GM21360 (cell line): ENCODE data around the gene PPP1R12B.
"Not testable (repeated sequence)": the region's sequence is repeated elsewhere in the genome, so short reads cannot be mapped to it uniquely, and the experiment has no call there.

Source experiments
- ATAC-seq: cut with Tn5 transposase; IDR thresholded peaks from one replicate; pipeline ENCODE4 v1.9.1; 2021; ENCODE audit warnings: mild to moderate bottlenecking, moderate library complexity; ENCODE audit not compliant: unreplicated experiment

PPP1R12B gene

DNA sequence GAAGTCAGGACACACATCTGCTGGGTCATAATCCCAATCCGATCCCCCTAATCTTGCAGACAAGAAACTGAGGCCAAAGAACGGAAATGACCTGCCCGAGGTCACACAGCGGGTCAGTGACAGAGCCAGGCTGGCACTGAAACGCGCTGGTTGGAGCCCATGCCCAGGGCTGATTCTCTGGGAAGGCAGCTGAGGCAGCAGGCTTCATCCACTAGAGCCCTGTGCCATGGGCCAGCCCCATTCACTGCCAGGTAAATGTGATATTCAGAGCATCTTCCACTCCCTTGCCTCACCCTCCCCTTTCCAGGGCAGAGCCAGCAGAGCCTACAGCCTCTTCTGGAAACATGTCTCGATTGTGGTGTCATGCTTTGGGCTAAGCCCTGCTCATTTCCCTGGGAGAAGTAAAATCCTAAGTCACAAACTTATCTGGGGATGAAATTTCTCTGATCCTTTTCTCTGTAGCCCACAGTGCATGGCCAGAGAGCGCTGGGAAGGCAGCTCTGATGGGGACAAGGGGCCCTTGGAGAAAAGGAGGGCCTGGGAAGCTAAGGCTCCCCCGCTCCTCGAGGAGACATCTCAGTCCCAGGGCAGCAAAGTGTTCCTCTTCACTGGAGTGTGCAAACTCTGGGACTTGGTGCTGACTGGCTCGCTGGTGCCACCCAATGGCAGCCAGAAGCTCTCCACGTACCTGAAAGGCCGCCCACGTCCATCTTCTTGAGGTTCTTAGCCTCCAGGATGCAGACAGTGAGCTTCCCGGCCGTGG is 251.4 kb downstream of the PPP1R12B start:
- no peak for ATAC-seq

DNA sequence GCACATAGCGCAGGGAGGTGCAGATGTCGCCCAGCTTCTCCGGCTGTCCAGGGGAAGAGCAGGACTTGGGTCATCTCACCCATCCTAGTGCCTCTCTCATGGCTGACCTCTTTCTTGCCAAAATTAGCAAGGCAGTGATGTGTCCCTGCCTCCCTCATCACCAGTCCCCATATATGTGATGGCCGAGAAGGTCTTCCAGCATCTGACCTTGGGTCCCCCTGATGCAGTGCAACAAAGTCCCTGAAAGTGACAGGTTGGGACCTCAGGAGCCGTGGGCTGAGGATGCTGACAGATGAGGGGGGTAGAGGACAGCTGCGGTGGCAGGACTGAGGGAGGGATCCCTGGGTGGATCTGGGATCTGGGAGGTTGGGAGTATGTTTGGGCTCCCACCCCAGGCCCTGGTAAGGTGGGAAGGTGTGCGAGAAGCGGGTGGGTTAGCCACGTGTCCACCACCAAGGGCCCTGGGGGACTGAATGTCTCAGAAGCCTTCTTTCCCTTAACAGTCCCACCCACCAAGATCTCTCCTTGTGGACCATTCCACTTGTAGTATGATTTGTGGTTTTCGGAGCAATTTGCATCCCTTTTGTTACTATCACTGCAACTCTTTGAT is 252.0 kb downstream of the PPP1R12B start:
- ATAC-seq, result no peak

DNA sequence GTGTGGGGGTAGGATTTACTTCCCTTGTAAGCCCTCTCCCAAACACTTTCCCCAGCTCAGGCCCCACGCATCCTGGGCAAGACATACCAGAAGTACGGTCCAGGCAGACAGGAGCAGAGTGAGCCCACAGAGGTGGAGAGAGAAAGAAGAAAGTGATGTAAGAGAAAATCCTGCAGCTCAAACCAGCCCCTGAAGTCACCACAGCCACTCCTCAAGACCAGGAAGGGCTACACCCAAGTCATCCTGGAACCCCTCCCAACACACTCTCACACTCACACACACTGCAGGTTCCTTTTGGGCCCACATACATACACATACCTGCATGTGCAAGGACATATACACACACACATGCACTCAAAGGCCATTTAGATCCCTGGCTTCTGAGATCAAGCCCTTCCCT is 254.9 kb downstream of the PPP1R12B start:
- ATAC-seq, result no peak

DNA sequence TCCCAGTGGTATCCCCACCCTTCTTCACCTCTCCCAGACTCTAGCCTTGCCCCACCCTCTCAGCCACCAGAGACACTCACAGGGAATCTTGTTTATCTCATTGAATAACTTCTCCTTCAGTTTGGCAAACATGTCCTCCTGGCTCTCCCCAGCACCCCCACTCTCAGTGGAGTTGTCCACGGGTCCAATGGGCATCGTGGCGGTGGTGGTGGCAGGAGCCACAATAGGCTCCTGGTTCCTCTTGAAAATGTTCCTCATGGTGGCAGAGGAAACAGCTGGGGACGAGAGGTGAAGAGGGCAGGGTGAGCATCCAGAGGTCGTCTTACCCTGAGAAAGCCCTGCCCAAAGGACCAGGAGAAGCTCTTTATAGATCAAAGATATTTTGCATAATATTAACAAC is 257.0 kb downstream of the PPP1R12B start:
- ATAC-seq, result no peak

DNA sequence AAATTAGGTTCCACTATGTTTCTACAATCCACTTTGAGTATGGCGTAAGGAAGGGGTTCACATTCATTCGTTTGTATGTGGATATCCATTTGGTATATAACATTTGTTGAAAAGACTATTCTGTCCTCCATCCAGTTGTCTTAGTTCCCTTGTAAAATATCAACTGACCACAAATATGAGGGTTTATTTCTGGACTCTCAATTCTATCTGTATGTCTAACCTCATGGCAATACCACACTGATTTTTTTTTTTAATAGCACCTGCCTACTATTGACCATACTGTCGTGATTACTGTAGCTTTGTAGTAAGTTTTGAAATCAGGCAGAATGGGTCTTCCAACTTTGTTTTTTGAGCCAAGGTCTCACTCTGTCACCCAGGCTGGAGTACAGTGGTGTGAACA is 263.5 kb downstream of the PPP1R12B start:
- ATAC-seq, result not testable (repeated sequence)

DNA sequence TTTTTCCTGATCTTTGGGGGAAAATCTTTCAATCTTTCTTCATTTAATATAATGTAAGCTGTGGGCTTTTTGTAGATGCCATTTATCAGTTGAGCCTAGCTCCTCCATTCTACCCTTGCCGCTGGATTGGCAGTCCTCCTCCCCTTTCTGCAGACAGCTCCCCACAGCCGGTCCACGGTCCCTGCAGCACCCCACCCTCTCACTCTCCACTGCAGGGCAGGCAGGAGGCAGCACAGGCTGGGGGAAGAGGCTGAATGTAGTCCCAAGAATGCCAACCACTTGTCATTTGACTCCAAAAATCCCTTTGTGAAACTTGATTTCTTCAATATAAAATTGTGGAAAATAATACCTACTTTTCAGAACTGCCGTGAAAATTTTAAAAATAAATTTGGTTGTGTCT is 265.1 kb downstream of the PPP1R12B start:
- ATAC-seq, result no peak

DNA sequence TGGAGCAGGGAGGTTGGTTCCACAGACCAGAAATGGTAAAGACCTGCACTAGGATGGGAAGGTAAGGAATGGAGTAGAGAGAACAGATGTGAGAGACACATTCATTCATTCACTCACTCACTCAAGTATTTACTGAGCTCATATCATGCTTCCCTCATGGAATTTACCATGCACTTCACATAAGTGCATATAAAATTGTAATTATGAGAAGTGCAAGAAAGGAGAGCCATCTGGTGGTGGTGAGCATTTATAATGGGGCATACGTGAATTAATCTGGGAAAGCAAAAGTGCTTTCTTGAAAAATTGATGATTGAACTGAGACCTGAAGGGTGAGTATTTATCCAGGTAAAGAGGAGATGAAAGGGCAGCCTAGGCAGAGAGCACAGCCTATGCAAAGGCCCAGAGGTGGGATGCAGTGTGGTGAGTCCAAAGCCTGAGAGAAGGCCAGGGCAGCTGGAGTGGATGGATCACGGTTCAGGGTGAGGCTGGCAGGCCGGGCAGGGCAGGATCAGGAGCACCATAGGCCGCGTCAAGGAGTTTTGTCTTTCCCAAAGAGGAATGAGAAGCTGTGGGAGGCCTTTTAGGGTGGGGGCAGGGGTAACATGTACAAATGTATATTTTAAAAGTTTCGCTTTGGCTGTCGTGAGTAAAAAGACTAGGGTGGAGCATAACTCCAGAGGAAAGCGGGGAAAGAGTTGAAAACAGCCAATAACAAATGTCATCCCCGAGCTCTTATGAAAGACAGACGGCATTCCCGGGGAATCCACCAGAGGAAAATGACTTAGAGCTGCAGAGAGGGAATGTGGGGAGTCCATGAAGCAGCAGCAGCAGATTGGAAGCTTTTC is 266.1 kb downstream of the PPP1R12B start:
- ATAC-seq, result not testable (repeated sequence)

DNA sequence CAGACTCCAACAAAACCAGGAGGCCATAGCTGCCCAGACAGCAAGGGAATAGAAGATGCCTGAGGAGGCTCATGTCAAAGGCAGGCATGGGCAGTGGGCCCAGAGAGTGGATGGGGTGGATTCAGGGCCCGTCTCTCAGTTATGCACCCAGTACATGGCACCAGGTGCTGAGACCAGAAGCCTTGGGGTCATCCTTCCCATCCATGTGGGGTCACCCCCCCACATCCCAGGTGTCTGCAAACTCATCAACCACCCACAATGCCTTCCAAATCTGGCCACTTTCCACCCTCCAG is 266.7 kb downstream of the PPP1R12B start:
- not testable (repeated sequence) for ATAC-seq

DNA sequence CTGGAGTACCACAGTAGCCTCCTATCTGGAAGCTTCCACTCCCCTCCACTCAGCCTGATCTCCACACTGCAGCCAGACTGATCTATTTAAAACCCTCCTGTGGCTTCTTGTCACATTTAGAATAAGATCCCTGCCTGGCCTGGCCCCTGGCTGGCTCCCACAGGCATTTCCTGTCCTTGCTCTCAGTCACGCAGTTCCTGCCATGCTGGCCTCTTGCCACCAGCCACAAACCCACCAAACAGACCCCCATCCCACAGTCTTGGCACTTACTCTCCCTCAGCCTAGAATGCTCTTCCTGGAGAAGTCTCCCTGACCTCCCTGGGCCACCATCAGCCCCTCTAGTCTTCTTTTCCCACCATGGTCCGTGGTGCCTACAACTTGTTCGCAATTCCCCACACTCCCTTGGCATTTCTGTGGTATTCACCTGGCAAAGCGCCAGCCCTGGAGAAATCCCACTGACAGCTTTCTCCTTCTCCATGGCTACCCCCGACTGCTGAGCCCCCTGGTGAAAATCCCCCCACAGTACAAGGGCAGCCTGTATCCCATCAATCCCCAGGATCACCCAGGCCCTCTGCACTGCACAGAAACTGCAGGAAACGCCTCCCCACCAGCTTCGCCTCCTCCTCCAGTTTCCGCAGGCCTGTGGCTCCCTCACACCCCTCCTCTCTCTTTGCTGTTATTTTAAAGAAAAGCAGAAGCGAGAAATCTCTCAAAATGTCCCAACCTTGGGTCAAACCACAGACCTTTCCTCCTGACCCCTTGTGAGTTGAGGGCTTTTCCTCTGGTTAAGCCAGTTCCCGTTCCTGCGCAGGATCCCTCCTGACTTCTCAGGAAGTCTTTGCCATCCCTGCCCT is 267.2 kb downstream of the PPP1R12B start:
- ATAC-seq, result peak; percentile 69

DNA sequence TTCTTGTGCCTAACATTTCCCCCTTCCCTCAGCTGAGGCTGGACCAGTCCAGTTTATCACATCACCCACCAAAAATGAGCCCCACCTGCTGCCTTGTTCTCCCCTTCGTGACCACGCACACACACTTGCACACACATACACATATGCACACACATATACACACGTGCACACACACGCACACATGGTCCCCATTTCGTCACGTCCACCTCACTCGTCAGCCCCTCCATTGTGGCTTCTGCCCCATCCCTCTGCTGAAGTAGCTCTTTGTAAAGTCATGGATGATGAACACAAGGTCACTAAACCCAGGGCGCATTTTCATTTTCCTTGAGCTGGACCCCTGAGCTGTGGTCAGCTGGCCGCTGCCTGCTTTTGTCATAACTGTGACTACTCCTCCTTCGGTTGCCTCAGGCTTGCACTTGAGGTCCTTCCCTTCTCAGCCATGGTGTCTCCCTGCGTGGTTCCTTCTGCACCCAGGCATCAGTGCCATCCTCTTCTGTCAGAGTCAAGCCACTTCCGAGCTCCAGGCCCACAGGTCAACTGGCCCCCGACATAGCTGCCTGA is 267.9 kb downstream of the PPP1R12B start:
- peak; percentile 26 for ATAC-seq

DNA sequence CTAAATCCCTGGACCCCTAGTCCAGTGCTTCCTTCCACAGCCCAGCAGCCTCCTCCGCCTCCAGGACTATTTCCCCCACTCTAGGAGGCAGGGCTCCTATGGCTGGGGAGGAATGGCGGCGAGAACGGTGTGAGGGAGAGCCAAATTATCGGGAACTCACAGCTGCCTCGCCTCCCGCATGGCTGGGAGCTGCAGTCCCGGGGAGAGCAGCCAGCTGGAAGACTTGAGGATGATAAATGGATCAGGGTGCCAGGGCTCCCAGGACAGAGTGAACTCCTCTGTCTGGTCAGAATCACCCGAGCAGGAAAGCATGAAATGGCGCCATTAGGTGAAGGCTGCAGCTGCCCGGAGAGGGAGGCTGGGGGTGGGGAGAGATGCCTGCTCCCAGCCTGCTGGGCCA is 270.5 kb downstream of the PPP1R12B start:
- ATAC-seq, result not testable (repeated sequence)

DNA sequence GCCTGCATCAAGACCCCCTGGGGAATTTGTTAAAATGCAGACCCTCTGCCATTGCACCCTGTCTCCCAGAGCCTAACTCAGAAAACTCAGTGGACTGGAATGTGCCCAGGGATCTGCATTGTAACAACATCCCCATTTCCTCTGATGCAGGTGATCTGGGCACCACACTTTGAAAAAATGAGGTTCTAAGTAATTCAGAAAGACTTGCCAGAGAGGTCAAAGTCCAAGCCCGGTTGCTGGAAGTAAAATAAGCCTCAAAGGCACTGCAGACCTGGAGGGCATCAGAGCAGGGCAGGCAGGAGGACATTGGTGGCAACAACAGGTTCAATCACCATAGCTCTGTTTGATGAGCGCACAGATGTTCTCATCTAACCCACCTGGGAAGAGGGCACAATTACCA is 271.0 kb downstream of the PPP1R12B start:
- ATAC-seq, result no peak

DNA sequence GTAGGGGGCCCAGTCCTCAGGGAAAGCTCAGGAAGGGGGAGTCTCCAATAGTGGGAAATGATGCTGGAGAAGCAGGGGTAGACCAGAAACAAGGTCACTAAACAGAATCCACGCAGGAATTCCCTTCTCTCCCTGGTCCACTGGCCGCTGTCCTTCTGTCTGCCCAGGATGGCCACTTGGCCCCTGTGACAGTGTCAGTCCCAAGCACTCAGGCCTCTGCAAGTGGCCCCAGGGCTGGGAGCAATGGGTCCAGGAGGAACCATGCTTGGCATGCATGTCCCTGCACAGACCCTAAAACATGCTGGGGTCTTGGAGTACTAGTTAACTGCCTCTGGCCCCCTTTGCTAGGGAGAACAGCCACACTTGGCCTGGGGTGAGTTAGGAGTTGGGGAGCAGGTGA is 271.5 kb downstream of the PPP1R12B start:
- ATAC-seq, result not testable (repeated sequence)

DNA sequence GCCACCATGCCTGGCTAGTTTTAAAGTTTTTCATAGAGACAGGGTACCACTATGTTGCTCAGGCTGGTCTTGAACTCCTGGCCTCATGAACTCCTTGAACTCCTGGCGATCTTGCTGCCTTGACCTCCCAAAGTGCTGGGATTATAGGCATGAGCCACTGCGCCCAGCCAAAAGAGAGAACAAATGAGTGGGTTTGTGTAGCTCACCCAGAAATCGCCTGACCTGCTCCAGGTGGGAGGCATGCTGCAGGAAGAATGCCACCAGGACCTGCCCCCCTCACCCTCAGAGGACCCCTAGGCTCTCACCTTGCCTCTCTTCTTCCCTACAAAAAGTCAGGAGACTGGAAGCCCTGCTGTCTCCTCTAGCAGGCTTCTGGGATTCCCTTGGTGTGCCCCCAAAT is 272.9 kb downstream of the PPP1R12B start:
- ATAC-seq, result no peak

DNA sequence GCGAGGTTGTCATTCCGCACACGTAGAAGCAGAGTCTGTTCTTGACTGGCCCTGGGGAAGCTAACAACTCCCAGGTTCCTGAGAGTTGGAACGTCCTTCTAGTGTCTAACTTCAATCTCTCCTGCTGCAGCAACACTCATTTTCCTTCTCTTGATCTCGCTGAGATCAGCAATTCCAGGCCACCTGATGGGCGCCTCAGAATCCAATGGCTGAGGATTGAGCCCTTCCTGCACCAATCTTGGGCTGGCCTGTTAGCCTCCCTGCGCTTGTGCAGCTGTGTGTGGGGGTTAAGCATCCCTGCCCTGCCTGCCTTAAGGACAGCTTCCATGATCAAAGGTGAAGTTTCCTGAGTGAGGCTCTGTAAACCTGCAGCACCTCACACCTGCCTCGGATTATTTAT is 273.9 kb downstream of the PPP1R12B start:
- ATAC-seq, result no peak

DNA sequence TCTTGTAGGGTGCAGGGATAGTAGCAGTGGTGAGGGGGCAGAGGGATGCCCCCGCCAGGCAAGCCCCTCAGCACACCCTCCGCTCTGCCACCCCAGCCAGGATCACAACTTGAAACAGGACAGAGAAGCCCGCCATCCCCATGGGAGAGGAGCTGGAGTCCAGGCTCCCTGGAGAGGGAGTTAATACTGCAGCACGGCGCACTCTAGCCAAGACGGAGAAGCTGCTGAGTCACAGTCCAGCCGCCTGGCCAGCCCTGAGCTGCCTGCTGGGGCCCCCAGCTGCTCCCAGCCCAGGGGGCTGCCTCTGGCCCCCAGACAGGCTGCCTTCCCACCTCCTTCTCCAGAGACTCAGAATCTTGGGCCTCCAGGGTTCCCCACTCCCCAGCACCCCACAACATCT is 274.6 kb downstream of the PPP1R12B start:
- no peak for ATAC-seq

DNA sequence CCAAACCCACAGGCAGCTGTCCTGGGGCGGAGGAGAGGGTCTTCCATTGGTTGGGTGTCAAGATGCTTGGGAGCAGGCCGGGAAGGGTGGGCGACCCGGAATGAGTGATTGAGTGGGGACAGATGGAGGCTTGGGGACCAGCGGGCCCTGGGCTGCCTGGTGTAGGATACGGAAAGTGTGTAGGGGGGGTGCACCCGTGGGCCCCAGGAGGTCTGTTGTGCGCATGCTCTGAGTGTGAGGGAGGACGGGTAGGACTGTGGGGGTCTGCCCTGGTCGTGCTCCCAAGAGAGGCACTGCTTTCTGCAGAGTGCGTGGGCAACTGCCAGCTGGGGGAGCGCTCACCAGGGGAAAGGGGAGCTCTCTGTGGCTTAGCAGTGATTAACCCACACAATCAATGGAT is 275.0 kb downstream of the PPP1R12B start:
- ATAC-seq, result not testable (repeated sequence)

DNA sequence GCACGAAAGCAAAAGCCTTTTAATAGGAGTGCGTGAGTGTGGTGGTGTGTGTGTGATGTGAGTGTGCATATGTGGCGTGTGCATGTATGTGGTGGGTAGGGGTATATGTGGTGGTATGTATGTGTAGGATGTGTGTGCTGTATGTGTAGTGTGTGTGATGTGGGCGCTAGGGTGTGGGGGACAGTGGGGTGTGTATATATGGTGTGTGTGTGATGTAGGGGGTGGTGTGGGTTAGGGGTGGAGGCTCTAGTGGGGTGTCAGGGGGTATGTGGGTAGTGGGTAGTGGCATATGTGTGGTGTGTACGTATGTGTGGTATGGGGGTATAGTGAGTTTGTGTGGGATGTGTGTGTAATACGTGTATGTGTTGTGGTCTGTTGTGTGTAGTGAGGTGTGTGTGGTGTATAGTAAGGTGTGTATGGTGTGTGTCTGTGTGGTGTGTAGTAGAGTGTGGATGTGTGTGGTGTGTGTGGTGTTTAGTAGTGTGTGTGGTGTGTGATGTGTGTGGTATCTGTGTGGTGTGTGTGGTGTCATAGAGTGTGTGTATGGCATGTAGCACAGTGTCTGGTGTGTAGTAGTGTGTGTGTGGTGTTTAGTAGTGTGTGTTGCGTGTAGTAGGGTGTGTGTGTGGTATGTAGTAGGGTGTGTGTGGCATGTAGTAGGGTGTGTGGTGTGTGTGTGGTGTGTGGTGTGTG is 275.7 kb downstream of the PPP1R12B start:
- no peak for ATAC-seq

DNA sequence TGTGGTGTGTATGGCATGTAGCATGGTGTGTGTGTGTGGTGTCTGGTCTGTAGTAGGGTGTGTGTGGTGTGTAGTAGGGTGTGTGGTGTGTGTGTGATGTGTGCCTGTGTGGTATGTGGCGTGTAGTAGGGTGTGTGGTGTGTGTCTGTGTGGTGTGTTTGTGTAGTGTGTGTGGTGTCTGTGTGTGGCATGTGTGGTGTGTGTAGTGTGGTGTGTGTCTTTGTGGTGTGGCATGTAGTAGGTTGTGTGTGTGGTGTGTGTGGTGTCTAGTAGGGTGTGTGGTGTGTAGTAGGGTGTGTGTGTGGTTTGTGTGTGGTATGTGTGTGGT is 276.2 kb downstream of the PPP1R12B start:
- ATAC-seq, result no peak
